GM18907 (cell line): Measurements from ENCODE around the gene TTC1.
A peak's percentile ranks its signal among the peaks of the same experiment; 100 is the strongest.
"Not testable (repeated sequence)": the region's sequence is repeated elsewhere in the genome, so short reads cannot be mapped to it uniquely, and the experiment has no call there.

Experiments used
- ATAC-seq: cut with Tn5 transposase; IDR thresholded peaks from one replicate; pipeline ENCODE4 v1.9.1; 2021; ENCODE audit warnings: mild to moderate bottlenecking, moderate library complexity; ENCODE audit not compliant: unreplicated experiment

The TTC1 gene, protein sequence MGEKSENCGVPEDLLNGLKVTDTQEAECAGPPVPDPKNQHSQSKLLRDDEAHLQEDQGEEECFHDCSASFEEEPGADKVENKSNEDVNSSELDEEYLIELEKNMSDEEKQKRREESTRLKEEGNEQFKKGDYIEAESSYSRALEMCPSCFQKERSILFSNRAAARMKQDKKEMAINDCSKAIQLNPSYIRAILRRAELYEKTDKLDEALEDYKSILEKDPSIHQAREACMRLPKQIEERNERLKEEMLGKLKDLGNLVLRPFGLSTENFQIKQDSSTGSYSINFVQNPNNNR

DNA sequence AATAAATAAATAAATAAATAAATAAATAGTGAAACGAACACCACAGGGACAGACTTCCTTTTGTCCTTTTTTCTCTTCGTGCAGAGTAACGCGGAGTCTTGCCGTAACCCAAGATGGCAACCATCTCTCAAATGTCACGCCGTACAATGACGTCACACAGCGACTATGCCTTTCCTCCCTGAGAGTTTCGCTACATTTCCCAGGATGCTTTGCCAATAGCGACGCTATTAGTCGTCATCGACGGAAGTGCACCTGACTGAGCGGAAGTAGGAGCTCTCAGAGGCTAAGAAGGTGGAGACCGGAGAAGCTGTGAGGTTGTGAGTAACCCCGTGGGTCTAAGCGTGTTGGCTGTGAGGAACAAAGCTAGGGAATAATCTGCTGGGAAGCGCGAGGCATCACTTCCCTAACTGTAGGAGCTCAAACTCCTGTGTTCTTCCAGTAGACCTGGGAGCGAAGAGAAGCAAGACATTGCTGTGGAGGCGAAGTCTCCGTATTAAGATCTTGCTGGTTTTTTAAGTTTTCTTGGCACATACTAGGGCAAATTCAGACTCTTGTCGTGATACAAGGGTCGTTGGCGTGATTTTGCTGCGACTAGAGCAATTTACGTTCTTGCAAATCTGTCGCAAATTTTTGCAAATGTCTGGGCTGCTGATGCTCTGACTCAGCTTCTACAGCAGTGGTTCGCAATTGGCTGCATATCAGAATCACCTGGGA, at the start of gene TTC1:
Gene TTC1 (plus strand): TSS at position 263 of the 714 bp plus-strand sequence. CDS start 1,390 bp downstream, outside the sequence.
- ATAC-seq = peak; percentile 99

DNA sequence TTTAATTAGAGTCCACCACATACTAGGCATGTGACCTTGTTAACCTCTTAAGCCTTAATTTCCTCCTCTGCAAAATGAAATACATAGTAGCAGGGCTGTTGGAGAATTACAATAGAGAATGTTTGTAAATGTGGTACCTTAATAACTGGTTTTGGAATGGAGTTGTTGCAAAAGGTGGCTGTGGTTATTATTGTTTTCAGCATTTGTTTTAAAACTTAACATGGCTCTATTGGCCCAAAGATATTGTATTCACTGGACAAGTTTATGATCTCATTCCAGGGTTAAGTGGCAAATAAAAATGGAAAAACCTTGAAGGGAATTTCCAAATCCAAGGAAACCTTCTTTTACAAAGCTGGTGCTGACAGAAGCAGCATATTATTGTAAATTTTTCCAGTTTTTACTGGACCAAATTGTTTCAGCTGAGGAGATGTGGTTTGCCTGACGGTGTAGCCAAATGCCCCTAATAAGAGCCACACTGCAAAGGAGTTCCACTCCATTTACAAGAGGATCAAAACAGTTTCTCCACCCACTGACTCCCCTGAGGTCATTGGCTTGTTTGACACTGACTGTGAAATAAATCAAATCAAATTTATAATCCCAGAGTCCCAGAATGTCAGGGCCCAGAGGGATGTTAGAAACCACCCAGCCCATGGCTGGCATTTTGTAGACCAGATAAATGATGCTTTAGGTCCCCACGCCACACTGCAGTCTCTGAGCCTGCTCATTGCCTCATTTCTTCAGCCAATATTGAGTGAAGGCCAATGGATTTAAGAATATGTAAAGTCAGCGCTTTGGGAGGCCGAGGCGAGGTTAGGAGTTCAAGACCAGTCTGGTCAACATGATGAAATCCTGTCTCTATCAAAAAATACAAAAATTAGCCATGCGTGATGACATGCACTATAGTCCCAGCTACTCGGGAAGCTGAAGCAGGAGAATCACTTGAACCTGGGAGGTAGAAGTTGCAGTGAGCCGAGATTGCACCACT, 47.5 kb upstream of the TTC1 start:
- no peak for ATAC-seq

DNA sequence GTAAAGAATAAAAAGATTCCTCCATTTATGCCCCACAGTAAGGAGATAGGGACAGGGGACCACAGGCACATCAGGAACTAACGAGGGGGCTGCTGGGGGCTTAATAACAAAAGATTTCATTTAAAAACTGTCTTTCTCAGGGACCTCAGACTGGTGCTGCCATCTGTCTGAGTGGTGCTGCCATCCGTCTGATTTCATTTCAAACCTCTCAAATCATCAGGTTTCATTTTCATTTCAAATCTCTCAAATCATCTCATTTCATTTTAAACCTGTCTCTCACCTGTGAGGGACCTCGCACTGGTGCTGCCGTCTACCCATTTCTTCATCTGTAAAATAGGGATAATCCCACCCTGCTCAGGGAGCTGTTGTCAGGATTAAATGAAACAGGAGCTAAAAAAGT, 46.7 kb upstream of the TTC1 start:
- ATAC-seq = no peak

DNA sequence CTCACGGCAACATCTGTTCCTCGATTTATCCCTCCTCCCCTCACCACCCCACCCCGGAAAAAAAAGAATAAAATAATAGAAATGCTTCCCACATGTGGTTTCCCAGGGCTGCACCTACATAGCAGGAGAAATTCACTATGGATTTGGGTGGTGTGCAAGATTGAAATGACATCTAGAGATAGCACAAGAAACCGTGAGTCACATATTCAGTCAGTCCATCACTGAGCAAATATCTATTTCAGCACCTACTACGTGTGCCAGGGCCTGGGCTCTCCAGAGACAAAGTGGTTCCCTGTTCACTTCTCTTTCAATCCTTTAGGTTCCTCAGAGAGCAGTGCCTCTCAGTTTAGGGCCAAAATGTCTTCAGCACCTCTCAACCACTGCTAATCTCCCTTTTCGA, 45.0 kb upstream of the TTC1 start:
- no peak for ATAC-seq

DNA sequence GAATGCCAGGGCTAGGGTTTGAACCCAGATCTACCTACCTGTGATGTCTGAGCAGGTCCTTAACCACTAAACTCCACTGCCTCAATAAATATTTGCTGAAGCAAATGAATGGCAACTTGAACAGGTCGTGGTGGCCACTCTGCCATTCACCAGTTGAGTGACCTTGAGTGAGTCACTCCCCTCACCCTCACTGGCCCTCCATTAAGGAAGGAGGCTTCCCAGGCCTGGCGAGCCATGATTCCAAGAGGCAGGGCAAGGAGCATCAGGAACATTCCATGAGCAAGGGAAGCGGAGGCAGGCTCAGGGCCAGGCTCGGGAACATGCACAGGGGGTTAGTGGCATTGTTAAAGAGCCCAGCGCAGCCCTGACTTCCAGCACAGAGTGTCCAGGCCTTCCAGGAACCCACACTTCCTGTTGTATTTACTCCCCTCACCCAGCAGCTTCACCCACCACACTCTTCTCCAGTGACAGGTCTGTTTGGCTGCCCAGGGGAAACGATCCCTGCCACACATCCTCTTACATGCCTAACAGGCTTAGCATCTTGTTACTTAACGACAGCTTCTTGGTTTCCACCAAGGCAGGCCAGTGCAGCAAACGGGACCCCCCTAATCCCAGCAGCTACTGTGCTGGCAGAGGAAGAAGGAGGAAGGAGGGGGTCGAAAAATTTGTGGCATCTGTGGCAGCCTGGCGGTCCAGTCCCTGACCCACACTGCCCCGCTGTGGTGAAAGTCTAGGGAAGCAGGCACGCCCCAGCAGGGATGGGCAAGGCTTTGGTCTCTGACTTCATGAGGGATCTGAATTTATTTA, 43.7 kb upstream of the TTC1 start:
- ATAC-seq = no peak

DNA sequence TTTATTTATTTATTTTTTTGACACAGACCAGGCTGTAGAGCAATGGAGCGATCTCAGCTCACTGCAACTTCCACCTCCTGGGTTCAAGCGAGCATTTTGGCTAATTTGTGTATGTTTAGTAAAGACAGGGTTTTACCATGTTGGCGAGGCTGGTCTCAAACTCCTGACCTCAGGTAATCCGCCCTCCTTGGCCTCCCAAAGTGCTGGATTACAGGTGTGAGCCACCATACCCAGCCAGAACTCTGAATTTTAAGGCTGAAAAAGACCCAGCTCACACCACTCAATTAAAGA, 43.2 kb upstream of the TTC1 start:
- not testable (repeated sequence) for ATAC-seq

DNA sequence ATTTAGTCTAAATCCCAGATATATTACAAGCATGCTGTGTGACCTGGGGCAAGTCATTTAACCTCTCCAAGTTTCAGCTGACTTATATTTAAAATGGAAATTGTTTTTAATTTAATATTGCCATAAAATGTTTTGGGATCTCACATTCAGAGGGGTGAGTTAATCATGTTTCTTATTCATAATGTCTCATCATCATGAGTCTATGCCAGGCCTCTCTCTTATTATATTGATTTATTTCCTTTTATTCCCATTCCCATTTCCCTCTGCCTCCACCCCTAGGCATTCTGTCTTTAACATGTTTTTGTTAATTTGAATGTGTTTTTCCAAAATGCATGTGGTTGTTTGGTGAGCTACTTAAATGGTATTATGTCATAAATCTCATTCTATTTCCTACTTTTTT, 39.0 kb upstream of the TTC1 start:
- ATAC-seq = no peak

DNA sequence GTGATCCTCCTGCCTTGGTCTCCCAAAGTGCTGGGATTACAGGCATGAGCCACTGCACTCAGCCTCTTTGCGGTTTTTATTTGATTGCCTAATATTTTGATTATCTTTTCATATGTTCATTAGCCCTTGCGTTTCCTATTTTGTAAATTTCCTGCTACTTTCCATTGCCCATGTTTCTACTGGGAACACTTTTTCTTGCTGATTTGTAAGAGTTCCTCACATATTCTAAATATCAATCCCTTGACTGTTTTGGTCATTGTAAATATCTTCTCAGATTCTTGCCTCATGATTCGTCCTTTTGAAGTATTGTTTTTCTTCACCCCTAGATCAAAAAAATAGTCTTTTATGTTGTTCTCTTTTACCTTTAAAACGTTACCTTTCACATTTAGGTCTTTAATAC, 37.9 kb upstream of the TTC1 start:
- ATAC-seq = no peak

DNA sequence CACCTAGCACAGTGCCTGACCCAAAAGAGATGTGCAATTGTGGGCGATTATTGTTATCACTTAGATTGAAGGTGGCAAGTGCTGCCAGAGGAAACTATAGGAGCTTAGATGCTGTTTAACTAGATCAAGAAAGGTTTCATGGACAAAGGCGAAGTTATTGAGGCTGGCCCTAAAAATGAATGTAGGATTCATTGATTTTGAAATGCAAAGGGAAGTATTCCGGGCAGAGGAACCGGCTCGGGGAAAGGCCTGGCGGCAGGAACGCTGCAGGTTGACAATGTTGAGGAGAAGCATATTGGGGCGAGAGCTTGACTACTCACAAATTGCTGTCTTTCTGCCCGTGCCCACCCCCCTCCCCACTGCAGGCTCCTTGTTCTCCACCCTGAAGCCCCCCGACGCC, 37.4 kb upstream of the TTC1 start:
- ATAC-seq = no peak

DNA sequence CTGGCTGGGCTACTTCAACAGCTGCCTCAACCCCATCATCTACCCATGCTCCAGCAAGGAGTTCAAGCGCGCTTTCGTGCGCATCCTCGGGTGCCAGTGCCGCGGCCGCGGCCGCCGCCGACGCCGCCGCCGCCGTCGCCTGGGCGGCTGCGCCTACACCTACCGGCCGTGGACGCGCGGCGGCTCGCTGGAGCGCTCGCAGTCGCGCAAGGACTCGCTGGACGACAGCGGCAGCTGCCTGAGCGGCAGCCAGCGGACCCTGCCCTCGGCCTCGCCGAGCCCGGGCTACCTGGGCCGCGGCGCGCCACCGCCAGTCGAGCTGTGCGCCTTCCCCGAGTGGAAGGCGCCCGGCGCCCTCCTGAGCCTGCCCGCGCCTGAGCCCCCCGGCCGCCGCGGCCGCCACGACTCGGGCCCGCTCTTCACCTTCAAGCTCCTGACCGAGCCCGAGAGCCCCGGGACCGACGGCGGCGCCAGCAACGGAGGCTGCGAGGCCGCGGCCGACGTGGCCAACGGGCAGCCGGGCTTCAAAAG, 36.9 kb upstream of the TTC1 start:
- no peak for ATAC-seq

DNA sequence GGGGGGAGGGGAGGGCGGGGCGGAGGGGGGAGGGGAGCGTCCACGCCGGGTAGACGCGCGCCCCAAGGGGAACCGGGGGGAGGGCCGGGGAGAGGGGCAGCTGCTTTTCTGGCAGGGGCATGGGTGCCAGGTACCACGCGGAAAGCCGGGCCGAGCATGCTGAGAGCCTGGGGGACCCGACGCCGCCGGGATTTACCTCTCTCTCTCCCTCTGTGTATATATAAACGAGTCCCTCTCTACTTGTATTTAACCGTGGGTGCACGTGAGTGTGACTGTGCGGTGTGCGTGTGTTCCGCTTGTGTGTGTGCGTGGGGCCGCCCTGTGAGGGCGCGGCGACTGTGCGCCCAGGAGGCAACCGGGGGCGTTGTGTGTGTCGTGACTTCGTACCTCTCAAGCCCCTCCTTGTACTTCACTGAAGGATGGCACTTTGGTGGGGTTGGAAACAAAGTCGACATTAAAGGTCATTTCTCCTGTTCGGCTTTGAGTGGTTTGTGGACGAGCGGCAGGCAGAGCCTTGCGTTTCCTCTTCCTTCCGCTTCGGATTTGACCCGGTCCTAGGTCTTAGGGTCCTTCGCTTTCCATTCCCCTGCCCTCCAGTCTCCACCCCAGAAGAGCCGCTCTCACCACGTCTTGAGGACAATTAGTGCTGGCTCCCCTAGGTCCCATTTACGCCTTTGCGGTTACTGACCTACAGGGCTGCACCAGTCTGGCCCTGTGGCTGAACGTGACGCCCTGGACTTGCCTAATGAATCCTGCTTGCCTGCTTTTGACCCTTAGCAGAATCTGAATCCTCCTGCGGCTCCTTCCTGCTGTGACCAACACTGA, 36.2 kb upstream of the TTC1 start:
- ATAC-seq = no peak

DNA sequence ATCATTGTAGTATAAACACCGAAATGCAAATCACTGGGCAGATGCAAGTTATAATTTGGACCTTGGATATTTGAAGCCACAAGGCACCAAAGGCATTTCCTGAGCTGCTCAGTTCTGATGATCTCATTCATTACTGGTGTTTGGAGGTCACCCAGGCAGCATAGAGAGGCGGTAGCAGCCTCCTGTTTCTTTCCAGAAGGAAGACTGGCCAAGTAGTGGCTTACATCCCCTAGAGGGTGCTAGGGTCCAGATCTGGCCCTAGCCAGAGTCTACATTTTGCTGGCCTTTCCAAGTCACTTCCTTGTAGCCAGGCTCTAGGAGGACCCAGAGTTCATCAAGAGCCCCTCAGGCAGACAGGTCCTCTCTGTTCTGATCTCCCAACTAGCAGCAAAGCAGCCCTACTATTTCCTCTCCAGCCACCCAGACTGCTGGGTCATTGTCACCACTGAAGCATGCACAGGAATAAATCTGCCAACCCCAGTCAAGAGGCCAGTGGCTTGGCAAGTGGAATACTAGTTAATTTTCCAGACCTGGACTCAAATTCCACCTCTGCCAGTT, 33.4 kb upstream of the TTC1 start:
- no peak for ATAC-seq

DNA sequence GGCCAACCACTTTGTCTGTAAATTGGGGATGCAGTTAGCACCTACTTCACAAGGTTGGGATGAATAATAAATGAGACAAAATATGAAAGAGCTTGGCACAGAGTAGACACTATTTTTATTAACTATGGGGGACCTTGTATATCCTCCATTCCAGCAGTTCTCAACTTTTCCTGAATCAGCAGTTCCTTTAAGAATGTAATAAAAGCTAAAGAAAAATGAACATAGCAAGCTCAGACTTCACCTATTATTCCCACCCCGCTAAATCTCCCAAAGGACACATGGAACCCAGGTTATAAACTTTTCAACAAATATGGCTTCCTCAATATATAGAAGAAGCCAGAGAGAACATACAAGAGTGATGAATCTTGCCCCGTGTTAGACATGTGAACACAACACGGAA, 32.0 kb upstream of the TTC1 start:
- ATAC-seq = no peak

DNA sequence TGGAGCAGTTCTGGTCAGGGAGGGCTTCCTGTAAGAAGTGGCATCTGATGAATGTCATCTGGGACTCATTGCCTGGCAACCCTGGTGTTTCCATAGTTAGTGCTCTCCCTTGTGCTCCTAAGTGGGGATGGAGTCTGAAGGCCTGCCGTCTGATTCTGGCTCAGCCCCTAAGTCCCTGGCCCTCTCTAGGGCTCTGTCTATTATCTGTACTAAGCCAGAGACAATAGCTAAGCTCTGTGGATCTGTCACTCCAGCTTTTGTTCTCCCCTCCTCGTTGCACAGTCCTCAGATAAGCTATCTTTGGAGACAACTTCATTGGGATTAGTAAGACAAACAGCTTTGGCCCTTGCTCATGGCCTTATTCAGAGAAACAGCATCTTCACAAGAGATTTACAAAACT, 30.6 kb upstream of the TTC1 start:
- ATAC-seq = no peak

DNA sequence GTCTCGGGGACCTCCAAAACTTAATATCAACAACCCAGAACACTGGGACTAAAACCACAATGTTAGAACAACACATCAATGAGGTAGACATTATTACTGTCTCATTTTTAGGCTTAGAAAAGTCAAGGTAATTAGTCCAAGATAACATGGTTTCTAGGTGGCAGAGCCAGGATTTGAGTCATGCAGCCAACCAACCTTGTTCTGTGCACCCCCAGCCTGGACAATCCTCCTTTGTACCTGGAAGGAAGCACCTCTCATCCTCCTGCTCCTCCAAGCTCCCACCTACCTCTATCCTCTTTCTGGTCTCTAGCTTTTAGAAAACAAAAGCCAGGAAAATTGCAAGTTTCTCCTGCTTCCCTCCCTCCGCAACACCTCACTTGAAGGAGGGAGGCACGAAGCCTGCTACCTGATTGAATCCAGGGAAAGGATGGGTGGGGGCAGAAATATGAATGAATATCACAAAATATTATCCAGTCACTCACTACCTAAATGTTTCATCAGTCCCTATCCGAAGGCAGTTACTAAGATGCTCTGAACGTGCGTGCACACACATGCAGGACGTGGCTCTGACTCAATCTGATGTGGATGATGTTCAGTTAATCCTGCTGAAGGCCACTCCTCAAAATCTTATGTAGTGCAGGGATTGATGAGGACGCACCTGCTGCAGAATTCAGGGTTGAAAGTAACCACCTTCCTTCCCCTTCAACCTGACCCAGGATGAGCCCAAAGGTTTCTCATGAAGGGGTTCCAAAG, 26.3 kb upstream of the TTC1 start:
- ATAC-seq = no peak

DNA sequence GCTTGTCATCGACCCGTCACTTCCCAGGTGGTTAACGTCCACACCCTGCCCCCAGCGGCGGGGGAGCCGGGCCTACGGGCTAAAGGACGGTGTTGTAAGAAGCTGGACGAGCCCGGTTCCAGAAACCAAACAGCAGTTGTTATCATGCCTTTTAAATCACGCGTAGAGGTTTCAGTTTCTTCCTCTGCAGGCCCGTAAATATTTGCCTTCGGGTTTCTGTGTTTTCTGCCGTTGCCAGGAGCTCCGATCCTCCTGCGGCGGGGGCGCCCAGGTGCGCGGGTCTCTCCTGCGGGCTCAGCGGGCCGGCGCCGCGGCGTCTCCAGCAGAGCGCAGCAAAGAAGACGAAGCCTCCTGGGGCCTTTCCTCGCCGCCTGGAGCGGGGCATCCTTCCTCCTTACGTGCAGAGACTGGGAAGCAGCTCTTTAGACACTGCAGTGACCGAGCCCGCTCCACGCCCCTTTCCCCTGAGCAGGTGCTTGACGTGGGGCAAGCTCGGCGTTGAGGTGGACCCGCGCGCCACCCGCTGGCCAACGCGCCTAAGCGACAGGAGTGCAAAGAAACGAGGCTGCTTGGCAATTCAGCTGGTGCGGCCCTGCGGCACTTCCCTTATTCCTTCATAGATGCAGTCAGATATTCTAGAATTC, 21.8 kb upstream of the TTC1 start:
- peak; percentile 94 for ATAC-seq

DNA sequence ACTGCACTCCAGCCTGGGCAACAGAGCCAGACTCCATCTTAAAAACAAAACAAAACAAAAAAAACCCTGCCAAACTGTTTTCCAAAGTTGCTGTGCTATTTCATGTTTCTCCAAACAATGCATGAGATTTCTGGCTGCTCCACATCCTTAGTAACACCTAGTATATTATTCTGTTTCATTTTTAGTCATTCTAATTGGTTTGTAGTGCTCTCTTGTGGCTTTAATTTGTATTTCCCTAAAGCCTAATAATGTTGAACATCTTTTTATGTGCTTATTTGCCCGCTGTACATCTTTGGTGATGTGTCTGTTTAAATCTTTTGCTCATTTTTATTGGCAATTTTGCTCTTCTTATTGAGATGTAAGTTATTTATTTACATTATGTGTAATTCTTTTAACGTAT, 18.4 kb upstream of the TTC1 start:
- ATAC-seq = no peak

DNA sequence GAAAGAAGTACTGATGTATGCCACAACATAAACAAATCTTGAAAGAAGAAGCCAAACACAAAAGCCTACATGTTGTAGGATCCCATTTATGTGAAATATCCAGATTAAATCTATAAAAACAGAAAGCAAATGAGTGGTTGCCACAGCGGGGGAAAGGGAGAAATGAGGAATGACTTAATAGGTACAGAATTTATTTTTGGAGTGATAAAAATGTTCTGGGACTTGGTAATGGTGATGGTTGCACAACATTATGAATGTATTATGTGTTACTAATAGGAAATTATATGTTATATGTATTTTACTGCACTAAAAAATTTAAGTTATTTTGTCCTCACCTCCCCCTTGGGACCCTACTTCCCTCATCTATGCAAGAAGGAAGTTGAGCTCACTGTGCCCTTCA, 16.4 kb upstream of the TTC1 start:
- no peak for ATAC-seq
